ENCODE results near the gene C6orf120.
"Not testable (repeated sequence)": the region's sequence is repeated elsewhere in the genome, so short reads cannot be mapped to it uniquely, and the experiment has no call there.

The C6orf120 gene

DNA sequence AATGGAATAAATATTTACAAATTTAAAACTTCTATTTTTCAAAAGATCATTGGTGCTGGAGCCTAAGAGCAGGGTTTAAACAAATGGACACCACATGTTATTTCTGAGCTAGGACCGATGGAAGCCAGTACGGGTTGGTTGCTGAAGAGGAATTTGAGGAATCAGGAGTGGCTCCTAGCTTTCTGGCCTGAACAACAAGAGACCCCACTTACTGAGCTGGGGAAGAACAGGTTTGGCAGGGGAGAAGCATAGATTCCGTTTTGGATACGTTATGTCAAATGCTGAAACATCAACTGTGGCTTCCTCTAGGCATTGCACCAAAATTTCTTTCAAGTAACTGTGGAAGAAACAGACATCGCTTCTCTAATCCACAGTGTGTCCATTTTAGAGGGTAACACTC lies 6.8 kb upstream of the C6orf120 start:
- DNase-seq (ENCODE audit: extremely low read depth, low read depth), result no peak

DNA sequence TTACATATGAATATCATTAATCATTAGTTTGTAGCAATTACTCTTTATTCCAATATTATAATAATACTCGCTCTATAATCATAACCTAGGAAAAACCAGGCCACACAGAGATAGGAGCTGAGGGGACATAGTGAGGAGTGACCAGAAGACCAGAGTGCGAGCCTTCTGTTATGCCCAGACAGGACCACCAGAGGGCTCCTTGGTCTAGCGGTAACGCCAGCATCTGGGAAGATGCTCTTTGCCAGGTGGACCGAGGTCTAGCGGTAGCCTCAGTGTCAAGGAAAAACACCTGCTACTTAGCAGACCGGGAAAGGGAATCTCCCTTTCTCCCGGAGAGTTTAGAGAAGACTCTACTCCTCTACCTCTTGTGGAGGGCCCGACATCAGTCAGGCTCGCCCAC lies 4.8 kb upstream of the C6orf120 start:
- TF ChIP-seq, protein P1, sequence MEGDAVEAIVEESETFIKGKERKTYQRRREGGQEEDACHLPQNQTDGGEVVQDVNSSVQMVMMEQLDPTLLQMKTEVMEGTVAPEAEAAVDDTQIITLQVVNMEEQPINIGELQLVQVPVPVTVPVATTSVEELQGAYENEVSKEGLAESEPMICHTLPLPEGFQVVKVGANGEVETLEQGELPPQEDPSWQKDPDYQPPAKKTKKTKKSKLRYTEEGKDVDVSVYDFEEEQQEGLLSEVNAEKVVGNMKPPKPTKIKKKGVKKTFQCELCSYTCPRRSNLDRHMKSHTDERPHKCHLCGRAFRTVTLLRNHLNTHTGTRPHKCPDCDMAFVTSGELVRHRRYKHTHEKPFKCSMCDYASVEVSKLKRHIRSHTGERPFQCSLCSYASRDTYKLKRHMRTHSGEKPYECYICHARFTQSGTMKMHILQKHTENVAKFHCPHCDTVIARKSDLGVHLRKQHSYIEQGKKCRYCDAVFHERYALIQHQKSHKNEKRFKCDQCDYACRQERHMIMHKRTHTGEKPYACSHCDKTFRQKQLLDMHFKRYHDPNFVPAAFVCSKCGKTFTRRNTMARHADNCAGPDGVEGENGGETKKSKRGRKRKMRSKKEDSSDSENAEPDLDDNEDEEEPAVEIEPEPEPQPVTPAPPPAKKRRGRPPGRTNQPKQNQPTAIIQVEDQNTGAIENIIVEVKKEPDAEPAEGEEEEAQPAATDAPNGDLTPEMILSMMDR (IDR thresholded peaks at IDR 0.05; ENCODE audit: low read depth, low read length, missing control alignments), result peak; percentile 47
- not testable (repeated sequence) for DNase-seq (ENCODE audit: extremely low read depth, low read depth); H3K4me3 ChIP-seq (replicated peaks; ENCODE audit: low read depth, low read length)

More for the DNA sequence above, 6.8 kb upstream of the C6orf120 start:
- H3K4me3 ChIP-seq (replicated peaks; ENCODE audit: low read depth, low read length), result no peak overlapping the region
- TF ChIP-seq, protein P1 (IDR thresholded peaks at IDR 0.05; ENCODE audit: low read depth, low read length, missing control alignments), result no peak

DNA sequence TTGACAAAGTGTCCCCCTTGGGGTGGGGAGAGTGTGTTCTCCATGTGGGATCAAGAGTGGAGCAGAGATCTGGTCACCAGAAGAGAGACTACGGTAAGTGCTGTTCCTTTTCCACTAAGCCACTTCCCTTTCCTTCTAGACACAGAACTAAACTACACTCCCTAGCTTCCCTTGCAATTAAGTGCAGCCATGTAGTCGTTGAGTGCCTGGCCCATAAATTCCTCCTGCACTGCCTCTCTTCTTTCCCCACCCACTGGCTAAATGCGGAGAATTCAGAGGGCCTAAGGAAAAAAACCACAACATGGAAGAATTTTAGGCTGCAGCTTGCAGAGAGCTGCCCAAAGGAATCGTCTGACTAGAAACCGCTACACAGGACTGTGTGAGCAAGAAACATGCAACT lies 1.6 kb upstream of the C6orf120 start:
- DNase-seq (ENCODE audit: extremely low read depth, low read depth), result no peak
- TF ChIP-seq, protein P1 (IDR thresholded peaks at IDR 0.05; ENCODE audit: low read depth, low read length, missing control alignments), result no peak
- H3K4me3 ChIP-seq (replicated peaks; ENCODE audit: low read depth, low read length), result peak overlapping the region; percentile 79

DNA sequence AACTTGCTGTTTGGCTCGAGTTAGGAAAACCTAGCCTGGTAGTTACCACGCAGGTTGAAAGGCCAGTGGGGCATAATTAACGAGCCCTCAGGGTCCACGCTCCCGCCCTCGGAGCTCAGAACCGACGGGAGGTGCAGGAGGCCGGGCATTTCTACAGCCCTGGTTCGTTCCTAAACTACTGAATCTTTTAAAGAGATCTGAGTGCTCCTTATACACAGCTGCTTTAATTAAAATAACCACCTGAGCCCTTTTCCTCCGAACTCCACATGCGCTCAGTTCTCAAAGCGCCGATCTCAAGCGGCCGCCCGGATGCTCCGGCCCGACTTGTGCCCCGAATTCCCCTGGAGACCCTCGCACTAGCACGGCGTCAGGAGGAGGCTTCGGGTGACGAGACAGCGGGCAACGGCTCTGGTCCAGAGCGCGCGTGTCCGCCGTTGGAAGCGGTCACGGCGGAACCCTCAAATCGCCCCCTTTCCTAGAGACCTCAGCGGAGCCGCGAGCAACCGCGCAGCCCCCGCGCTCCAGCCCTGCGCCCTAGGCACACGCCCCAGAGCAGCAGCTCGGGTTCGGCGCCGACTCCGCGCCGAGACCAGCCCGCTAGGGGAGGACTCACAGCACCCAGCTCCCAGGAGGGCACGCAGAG lies 494 bp upstream of the C6orf120 start:
- peak overlapping the region; percentile 79 for H3K4me3 ChIP-seq (replicated peaks; ENCODE audit: low read depth, low read length)
- DNase-seq (ENCODE audit: extremely low read depth, low read depth), result no peak
- TF ChIP-seq, protein P1 (IDR thresholded peaks at IDR 0.05; ENCODE audit: low read depth, low read length, missing control alignments), result no peak

DNA sequence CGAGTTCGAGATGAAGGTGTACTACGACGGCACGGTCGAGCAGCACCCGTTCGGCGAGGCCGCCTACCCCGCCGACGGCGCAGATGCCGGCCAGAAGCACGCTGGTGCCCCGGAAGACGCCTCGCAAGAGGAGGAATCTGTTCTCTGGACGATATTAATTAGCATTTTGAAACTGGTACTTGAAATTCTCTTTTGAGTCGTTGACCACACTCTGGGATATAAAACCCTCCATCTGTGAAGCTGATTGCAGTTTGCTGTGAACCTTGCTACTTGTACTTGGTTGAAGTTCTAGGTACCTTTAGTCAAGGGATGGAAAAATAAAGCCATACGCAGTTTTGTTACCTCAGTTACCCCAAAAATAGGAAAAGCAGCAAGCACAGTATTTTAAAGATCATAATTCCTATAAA lies 917 bp downstream of the C6orf120 start:
- H3K4me3 ChIP-seq (replicated peaks; ENCODE audit: low read depth, low read length), result peak overlapping the region; percentile 79
- no peak for DNase-seq (ENCODE audit: extremely low read depth, low read depth)

DNA sequence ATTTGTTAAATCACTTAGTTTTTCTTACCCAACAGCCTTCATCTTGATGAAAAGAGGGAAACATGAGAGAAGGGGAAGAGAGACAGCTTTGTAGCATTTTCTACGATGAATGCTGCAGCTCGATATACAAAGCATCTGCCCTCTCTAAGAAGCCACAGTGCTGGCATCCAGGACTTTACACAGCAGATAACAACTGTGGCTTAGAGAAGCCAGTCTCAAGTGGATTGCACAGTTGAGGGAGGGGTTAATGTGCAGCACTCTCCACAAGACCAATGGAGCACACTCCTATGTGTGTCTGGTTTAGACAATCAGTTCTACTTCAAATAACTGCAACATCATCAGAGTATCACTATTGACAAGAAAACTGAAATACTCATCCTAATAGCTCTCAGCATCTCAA lies 5.8 kb downstream of the C6orf120 start:
- TF ChIP-seq, protein P1 (IDR thresholded peaks at IDR 0.05; ENCODE audit: low read depth, low read length, missing control alignments), result no peak
- no peak for DNase-seq (ENCODE audit: extremely low read depth, low read depth)
- no peak overlapping the region for H3K4me3 ChIP-seq (replicated peaks; ENCODE audit: low read depth, low read length)

More for the DNA sequence above, 917 bp downstream of the C6orf120 start:
- TF ChIP-seq, protein P1 (IDR thresholded peaks at IDR 0.05; ENCODE audit: low read depth, low read length, missing control alignments), result no peak

DNA sequence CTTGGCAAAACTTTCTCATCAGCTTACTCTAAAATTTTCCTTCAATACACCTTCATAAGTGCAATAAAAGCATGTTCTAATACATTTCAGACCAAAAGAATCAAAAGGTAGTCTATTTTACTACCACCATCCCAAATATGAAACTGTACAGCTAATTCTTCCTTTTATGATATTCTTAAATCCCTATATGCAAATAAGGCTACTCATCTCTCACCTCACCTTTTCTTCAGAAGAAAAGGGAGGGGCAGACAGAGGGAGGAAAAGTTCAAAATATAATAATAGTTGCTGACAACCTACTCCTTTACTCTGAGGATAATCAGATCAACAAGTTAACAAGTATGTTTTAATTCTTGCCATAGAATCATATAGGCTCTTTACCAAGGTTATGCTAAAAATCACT lies 7.4 kb downstream of the C6orf120 start:
- H3K4me3 ChIP-seq (replicated peaks; ENCODE audit: low read depth, low read length), result no peak overlapping the region

More for the DNA sequence above, 7.4 kb downstream of the C6orf120 start:
- TF ChIP-seq, protein P1 (IDR thresholded peaks at IDR 0.05; ENCODE audit: low read depth, low read length, missing control alignments), result no peak
- DNase-seq (ENCODE audit: extremely low read depth, low read depth), result no peak
